Measurements from ENCODE around the gene FAF1. TPM values are rescaled to one million over a fixed set of nuclear protein-coding genes. Genes with fewer than 3 reads are reported as not detected.

FAF1 gene
- total RNA-seq, 4 donors from 2014 or later: 32.3 to 51.4 (median 36.1) TPM

- no peak for DNase-seq (ENCODE audit: low spot score)
- no peak for TF ChIP-seq CTCF (IDR thresholded peaks at IDR 0.05)
- no peak for ATAC-seq (ENCODE audit: low FRiP score)
Measured at GRCh38 chr1:50995651-50996050, 35.6 kb upstream of the FAF1 start.

- DNase-seq (ENCODE audit: low spot score) (no peak), ATAC-seq (ENCODE audit: low FRiP score) (no peak)
- no peak for TF ChIP-seq CTCF (IDR thresholded peaks at IDR 0.05)
Measured at GRCh38 chr1:50994997-50995396, 34.9 kb upstream of the FAF1 start.

GRCh38 chr1:50993645-50994044, 33.6 kb upstream of the FAF1 start:
- no peak for TF ChIP-seq CTCF (IDR thresholded peaks at IDR 0.05)
- no peak for ATAC-seq (ENCODE audit: low FRiP score)
- DNase-seq (ENCODE audit: low spot score): no peak

GRCh38 chr1:50992532-50993318, 32.7 kb upstream of the FAF1 start:
- no peak for DNase-seq (ENCODE audit: low spot score)
- no peak for TF ChIP-seq CTCF (IDR thresholded peaks at IDR 0.05)
- no peak for ATAC-seq (ENCODE audit: low FRiP score)

GRCh38 chr1:50989694-50990093, 29.6 kb upstream of the FAF1 start:
- ATAC-seq (ENCODE audit: low FRiP score) (no peak), DNase-seq (ENCODE audit: low spot score) (no peak)
- no peak for TF ChIP-seq CTCF (IDR thresholded peaks at IDR 0.05)

- DNase-seq (ENCODE audit: low spot score) (no peak), ATAC-seq (ENCODE audit: low FRiP score) (no peak)
- no peak for TF ChIP-seq CTCF (IDR thresholded peaks at IDR 0.05)
Measured at GRCh38 chr1:50986653-50987052, 26.6 kb upstream of the FAF1 start.

GRCh38 chr1:50985094-50985493, 25.0 kb upstream of the FAF1 start:
- DNase-seq (ENCODE audit: low spot score): no peak
- TF ChIP-seq CTCF (IDR thresholded peaks at IDR 0.05): no peak
- no peak for ATAC-seq (ENCODE audit: low FRiP score)
